NCI-H2029 (cell line): ENCODE measurements around the gene OSBPL9.
"Not testable (repeated sequence)": the region's sequence is repeated elsewhere in the genome, so short reads cannot be mapped to it uniquely, and the experiment has no call there.

Experiments used
- DNase-seq: peaks from one replicate; lab custom pipeline; 2025; lab: John Stamatoyannopoulos, UW

OSBPL9 gene

DNA sequence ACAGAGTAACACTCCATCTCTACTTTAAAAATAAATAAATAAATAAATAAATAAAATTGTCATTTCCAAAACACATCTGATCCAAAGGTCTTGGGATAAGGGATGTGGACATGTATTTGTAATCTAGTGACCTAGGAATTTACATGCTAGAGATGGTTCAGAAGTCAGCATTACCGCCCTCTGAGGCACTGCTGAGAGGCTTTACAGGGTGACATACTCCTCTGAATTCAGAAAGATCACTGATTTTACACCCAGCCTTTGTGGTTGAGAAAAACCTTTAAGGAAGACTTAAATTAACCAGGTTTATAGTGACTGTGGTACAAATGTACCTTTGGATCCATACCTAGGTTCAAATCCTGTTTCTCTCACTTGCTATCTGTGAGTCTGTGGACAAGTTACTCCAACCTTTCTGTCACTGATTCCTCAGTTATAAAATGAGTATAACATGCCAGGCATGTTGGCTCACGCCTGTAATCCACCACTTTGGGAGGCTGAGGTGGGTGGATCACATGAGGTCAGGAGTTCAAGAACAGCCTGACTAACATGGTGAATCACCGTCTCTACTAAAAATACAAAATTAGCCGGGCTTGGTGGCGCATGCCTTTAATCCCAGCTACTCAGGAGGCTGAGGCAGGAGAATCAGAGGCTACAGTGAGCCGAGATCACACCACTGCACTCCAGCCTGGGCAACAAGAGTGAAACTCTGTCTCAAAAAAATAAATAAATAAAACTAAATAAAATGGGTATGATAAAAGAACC, 20.1 kb downstream of the OSBPL9 start:
- no peak for DNase-seq

DNA sequence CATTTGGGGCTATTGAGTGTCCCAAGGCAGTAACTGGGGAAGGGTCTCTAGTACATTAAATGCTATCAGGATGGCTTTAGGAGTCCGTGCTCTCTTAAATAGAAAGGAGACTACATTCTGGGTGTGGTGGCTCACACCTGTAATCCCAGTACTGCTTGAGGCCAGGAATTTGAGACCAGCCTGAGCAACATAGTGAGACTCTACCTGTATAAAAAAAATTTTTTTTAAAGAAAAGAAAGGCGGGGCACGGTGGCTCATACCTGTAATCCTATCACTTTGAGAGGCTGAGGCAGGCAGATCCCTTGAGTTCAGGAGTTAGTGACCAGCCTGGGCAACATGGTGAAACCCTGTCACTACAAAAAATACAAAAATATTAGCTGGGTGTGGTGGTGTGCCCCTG, 21.5 kb downstream of the OSBPL9 start:
- DNase-seq: no peak

DNA sequence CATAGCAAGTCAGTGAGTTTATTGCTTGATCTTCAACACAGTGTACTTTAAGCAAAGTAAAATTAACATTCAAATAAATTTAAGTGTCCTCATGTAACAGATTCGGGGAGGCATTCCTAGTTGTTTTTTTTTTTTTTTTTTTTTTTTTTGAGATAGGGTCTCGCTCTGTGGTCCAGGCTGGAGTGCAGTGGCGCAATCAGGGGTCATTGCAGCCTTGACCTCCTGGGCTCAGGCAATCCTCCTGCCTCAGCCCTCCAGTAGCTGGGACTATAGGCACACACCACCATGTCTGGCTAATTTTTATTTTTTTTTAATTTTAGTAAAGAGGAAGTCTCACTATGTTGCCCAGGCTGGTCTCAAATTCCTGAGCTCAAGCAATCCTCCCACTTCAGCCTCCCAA, 22.8 kb downstream of the OSBPL9 start:
- no peak for DNase-seq

DNA sequence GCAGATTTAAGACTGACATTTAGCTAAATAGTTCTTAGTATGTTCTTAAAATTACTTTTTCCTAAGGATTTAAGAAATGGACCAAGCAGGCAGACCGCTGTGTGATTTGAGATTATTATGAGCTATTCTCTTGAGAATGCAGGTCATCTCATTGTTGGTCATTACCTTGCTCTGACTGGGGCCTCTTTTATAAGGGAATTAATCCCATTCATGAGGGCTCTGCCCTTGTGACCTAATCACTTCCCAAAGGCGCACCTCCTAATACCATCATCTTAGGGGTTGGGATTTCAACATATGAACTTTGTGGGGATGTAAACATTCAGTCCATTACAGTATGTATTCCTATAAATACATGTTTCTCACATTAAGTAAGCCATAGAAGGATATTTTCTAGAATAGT, 24.2 kb downstream of the OSBPL9 start:
- DNase-seq: no peak

DNA sequence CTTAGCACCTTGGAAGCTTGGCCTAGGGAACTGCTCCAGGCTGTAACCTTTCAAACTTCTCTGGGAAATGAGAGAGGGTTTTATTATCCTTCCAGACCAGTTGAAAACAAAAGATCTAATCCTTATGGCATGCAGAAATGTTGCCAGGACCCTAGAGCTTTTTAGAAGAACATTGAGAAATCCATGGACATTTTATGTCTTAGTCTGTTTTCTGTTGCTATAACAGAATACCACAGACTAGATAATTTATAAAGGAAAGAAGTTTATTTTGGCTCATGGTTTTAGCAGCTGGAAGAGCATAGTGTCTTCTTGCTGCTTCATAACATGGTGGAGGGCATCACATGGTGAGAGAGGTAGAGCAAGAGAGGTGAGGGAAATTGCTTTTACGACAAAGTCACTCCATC, 25.8 kb downstream of the OSBPL9 start:
- no peak for DNase-seq

DNA sequence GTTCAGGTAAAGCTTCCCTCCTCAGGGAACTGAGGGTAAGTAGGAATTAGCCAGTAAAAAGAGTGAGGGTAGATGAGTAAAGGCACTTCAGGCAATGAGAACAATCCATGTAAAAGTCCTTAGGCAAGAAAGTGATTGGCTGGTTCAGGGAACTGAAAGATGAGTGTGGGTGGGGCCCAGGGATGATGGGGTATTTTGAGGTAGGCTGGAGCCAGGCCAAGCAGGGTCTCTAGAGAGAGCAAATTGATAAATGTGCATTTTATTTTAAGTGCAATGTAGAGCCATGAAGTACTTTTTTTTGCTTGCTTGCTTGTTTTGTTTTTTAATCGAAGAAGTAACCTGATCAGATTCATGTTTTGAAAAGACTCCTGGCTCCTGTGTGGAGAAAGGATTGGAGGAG, 26.5 kb downstream of the OSBPL9 start:
- DNase-seq: no peak

DNA sequence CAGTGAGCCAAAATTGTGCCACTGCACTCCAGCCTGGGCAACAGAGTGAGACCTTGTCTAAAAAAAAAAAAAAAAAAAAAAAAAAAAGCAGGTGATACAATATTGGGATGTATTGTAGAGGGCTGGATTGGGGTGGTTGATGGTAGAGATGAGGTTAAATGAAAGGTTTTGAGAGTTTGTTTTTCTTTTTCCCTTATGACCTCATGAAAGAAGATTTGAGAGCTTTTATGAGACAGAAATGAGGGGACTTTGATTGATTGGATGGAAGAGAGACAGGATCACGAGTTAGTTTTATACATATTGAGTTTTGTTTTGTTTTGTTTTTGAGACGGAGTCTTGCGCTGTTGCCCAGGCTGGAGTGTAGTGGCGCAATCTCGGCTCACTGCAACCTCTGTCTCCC, 27.1 kb downstream of the OSBPL9 start:
- DNase-seq: no peak

DNA sequence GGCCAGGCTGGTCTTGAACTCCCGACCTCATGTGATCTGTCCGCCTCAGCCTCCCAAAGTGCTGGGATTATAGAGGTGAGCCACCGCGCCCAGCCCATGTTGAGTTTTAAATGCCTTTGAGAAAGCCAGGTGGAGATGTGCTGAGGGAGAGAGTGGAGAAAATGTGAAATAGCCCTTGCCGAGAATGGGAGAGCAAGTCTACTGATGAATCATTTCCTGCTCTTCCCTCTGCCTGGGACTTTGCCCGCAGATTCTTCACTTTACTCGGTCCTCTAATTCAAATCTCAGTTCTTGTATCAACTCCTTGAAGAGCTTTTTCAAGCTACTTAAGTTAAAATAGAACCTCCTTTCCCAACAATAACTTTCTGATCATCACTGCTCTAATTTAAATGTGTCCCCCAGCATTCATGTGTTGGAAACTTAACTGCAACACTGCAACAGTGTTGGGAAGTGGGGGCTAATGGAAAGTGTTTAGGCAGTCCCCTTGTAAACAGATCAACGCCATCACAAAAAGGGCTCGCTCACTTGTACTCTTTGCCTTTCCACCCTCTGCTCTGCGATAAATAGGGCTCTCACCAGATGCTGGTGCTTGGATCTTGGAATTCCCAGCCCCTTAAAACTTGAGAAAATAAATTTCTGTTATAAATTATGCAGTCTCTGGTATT, 27.8 kb downstream of the OSBPL9 start:
- no peak for DNase-seq

DNA sequence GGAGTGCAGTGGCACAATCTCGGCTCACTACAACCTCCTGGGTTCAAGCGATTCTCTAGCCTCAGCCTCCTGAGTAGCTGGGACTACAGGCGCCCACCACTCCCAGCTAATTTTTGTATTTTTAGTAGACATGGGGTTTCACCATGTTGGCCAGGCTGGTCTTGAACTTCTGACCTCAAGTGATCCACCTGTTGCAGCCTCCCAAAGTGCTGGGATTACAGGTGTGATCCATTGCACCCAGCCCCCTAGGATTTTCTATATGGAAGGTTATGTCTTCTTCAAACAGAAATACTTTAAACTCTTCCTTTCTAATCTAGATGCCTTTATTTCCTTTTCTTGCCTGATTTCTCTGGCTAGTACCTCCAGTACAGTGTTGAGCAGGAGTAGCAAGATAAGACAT, 29.7 kb downstream of the OSBPL9 start:
- DNase-seq: not testable (repeated sequence)

DNA sequence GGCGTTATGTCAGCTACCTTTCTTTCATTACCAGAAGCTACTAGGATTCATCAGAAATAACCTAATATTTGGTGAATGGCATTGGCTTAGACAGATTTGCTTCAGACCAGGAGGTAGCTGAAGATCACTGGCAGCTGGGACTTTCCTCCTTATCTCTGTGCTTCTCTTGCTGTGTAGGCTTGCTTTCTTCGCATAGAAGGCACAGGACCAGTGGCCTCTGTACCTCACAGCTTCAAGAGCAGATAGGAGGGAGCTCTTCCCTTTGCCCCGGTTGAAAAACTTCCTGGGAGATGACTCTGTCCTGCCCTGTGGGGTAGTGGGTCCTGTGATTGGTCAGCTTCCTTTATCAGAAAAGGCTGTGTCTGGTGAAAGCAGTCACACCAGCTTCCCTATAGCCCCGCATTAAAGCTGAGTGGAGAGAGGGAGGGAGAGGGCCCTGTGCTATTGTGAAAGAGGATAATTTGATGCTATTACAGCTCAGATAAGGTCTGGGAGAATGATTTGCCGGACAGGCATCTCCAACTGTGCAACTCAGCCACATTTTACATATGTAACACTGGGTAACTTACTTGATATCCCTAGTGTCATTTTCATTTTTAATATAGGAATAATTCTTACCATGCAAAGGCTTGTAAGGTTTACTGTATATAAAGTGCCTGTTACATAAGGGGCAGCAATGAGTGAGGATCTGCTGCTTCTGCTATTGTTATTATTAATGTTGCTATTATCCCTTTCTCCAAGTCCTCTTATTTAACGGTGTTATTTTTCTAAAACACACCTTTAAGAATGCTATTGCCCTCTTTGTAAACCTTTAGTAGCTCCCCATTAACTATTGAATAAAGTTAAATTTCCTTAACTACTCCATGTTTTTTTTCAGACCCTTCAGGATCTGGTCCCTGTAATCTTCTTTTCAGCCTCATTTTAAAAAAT, 31.6 kb downstream of the OSBPL9 start:
- no peak for DNase-seq

DNA sequence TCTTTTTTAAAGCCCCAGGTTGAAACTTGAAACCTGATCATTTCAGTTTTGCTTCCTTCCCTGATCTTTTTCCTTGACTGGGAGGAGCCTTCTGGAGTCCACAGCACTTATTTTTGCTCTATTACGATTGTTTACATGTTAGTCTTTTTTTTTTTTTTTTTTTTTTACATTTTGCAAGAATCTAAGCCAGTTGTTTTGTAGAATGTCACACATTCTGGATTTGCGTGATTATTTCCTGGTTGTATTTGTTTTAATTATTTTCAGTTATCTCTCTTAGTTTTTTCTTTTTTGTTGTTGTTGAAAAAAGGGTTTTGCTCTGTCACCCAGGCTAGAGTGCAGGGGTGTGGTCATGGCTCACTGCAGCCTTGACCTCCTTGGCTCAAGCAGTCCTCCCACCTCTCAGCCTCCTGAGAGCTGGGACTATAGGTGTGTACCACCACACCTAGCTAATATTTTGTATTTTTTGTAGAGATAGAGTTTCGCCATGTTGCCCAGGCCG, 32.8 kb downstream of the OSBPL9 start:
- no peak for DNase-seq

DNA sequence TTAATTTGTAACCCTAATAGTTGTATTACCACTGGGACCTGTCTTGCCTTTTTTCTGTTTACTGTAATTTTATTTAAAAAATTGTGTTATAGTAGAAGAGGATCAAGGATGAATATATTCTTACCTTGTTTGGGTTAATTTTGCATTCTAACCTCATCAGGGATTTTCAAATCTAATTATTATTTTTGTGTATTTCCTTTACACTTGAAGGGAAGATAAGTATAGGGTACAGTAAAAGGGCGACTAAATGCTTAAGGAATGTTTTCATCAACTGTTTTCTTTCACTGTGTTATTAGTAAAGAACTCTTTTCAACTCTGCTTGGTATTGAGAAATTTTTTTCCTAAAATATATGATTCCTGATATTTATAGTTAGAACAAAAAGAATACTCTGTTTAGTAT, 33.3 kb downstream of the OSBPL9 start:
- no peak for DNase-seq

DNA sequence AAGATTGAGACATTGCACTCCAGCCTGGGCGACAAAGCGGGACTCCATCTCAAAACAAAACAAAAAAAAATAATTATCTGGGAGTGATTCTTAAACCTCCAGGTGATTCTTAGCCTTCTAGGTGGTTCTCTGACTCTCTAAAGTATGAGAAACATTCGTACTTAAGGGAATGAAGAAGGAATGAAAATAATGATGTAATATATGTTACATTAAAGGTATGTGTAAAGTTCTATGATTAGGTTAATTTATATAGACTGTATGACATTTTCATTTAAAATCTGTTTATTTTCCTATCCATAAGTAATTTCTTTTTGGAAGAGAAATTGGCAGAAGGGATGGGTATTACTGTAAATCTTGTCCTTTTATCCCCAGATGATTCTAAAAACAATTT, 34.7 kb downstream of the OSBPL9 start:
- no peak for DNase-seq

DNA sequence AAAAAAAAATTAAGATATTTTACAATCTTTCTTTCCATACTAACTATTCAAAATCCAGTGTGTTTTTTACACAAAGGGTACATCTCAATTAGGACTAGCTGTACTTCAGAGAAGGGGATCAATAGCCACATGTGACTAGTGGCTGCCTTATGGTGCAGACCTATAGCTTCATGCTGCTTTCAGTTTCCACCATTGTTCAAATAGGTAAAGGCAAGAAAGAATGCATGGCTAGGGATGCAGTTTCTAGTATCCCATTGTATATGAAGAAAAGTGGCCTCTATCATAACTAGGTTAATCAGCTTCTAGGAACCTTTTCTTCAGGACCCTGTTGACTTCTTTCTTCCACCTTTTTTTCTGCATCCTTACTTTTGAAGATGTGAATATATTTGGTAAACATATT, 35.7 kb downstream of the OSBPL9 start:
- DNase-seq: no peak

DNA sequence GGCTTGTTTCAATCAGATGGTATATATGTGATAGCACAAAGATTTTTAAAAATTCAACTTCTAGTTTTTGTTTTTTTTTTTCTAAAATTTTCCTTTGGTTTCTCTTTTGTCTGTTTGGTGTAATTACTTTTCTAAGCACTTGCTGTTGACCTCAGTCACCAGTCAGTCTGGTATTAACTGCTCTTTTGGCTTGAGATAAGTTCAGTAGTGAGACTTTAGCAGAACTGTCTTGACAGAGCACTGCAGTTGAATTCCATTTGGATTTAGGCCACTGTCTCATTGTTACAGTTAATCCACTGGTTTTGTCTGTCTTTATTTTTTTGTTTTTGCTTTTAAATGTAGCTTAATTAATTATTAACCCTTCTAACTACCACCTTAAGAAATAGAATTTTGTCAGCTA, 36.2 kb downstream of the OSBPL9 start:
- no peak for DNase-seq

DNA sequence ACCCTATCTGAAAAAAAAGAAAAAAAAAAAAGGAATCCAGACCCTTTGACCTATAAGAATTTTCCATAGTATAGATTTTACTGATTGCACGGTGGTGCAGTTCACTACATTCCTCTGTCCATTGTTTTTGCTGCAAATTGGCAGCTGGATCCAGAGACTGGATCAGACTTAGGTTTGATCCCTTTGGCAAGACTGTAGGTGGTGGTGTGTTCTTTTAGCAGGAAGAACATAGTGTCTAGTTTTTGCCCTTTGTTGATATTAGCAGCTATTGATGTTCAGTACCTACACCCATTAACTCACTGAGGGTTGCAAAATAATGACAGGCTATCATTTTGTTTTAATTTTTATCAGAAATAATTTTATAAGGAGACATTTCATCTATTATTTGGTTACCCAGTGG, 37.1 kb downstream of the OSBPL9 start:
- no peak for DNase-seq

DNA sequence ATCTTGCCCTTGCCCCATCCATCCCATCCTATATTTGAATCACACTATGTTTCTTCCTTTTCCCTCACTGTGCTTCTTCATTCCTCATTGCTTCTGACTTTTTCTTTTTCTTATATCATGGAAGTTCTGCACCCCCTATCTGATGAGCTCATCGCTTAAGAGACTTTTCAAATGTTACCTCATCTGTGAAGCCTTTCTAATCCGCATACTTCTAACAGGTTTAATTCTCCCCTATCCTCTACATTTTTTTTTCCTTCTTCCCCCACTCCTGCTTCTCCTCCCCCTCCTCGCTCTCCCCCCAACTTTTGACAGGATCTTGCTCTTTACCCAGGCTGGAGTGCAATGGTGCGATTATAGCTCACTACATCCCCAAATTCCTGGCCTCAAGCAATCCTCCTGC, 39.5 kb downstream of the OSBPL9 start:
- DNase-seq: no peak

DNA sequence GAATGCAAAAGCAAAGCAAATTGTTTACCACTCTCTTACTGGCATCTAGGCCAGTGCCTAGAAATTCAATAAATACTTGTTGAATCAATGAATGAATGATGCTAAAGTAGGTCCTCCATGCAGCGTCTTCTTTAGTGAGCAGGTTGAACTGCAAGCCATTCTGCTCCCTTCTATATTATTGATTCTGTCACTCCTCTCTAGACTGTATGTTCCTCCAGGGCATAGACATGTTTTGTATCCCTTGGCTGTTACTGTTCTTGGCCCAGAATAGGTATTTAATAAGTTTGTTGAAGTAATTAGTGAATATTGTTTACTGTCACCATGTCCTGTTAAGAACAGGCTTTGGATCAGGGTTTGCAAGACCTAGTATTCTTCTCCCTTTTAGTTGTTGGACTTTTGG, 43.7 kb downstream of the OSBPL9 start:
- DNase-seq: no peak

DNA sequence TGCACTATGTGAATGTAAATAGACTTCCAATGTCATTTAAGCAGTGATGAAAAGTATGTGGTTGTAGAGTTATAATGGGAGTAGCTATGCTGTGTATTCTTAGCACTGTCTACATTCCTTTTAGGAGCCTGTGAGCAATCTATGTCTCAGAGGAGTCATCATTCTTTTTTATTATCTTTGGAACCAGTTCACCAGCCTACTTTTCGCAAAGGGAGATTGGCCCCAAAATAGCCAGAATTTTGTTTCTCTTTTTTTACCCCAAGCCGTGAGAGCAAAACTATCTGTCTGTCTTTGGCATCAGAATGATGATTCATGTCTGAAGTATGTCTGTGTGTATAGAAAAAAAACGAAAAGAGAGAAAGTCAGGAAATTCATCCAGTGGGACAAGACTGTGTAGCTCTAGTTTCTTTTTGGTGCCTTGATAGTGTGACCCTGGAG, 44.2 kb downstream of the OSBPL9 start:
- DNase-seq: no peak

DNA sequence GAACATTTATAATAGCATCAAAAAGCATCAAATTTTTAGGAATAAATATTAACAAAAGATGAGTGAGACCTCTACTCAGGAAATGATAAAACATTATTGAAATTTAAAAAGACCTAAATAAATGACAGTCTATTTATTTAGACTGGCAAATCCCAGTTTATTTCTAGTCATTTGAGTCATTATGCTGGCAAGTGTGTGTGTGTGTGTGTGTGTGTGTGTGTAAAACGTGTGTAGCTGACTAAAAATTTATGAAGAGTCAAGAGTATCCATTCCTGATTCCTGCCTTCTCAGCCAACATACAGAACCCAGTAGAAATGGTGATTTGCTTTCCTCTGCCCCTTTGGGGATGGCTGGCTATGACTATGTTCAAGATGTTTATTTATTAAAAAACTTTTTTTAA, 46.2 kb downstream of the OSBPL9 start:
- no peak for DNase-seq

DNA sequence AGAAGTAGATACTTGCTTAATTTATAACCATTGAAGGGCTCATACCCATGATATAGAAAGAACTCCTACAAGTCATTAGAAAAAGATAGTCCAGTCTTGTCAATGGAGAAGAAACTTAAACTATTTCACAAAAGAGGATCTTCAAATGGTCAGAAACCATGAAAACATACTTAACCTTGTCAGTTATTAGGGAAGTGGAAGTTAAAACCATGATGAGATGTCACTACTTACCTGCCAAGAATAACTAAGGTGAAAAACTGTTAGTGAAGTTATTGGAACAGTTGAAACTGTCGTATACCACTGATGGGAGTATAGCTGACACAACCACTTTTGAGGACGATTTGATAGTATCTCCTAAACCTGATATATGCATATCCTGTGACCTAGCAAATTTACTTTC, 46.8 kb downstream of the OSBPL9 start:
- DNase-seq: no peak

DNA sequence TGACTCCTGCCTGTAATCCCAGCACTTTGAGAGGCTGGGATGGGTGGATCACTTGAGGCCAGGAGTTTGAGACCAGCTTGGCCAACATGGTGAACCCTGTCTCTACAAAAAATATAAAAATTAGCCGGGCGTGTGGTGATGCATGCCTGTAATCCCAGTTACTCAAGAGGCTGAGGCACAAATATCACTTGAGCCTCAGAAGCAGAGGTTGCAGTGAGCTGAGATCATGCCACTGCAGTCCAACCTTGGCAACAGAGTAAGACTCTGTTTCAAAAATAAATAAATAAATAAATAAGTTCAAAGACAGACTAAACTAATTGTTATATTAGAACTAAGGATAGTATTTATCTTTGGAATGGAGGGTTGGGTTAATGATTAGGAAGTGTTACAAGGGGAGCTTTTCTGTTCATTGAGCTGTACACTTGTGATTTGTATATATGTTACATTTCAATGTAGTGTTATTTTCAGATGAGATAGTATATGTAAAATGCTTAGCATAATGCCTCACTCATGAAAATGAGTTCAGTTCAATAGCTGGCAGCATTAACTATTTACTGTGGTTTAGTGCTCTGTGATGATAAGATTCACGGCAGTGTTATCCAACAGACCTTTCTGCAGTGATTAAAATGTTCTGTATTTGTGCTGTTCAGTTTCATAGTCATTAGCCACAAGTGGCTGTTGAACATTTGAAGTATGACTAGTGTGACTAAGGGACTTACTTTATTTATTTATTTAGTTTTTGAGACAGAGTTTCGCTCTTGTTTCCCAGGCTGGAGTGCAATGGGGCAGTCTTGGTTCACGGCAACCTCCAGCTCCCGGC, 47.7 kb downstream of the OSBPL9 start:
- no peak for DNase-seq
